ENCODE measurements around the gene KRT80. TPM values are rescaled to one million over a fixed set of nuclear protein-coding genes. Genes with fewer than 3 reads are reported as not detected.

Gene KRT80
- total RNA-seq, 2 donors from 2014 or later = 0.07 to 0.09 TPM

DNA sequence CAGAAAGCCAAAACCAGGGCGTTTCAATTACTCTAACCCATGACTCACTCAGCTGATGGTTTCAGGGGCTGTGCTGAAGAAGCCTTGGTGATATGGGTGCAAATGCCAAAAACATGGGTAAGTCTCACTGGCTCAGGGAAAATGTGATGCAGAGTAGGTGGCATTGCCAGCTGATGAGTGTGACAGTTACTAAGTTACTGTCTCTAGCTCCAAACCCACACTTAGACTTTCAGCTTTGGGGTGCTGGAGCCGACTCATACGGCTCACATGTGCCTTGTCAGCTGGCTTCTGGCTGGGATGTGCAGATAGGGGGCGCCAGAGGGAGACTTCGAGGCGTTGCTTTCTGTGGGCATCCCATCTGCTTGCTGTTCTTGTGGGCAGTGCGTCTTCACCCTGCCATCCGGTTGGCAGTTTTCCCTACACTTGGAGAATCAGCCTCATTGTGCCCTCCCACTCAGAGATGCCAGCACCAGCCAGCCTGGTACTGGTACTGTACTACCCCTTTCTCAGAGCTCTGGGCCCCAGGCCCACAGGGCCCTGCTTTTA lies 30.2 kb upstream of the KRT80 start:
- H3K27ac Mint-ChIP-seq = no peak overlapping the region
- DNase-seq = peak; percentile 99
- no peak overlapping the region for H3K4me3 ChIP-seq (ENCODE audit: low read length)
- 16 to 24% methylated on average over 7 to 8 of the region's 8 CpGs for WGBS, 2 experiments (ENCODE audit: insufficient coverage in 1 of 2, insufficient read length in 1 of 2)
- H3K9me3 Mint-ChIP-seq = no peaks in the 10 kb centered on the region
- H3K9me3 ChIP-seq (ENCODE audit: control insufficient read depth, low read length) = no peaks in the 10 kb centered on the region
- H3K4me3 Mint-ChIP-seq = no peak overlapping the region
- H3K36me3 ChIP-seq (ENCODE audit: control insufficient read depth, insufficient read depth, low read length) = no peaks in the 10 kb centered on the region
- H3K27ac ChIP-seq (ENCODE audit: low read depth, low read length) = no peak overlapping the region
- H3K27me3 ChIP-seq (ENCODE audit: control insufficient read depth, insufficient read depth, low read length, poor library complexity, severe bottlenecking) = peaks cover 33% of the 10 kb centered on the region
- H3K36me3 Mint-ChIP-seq (ENCODE audit: low read depth) = no peaks in the 10 kb centered on the region
- peak; percentile 94 for TF ChIP-seq CTCF (conservative IDR thresholded peaks at IDR 0.05)
- H3K4me1 Mint-ChIP-seq = no peaks in the 10 kb centered on the region
- H3K27me3 Mint-ChIP-seq (ENCODE audit: insufficient read depth) = peaks cover 21% of the 10 kb centered on the region
- no peak overlapping the region for H3K9ac ChIP-seq (ENCODE audit: extremely low read depth, low read length, poor library complexity, severe bottlenecking)
- no peaks in the 10 kb centered on the region for H3K4me1 ChIP-seq (ENCODE audit: control insufficient read depth, insufficient read depth, low read length)

GRCh38 chr12:52221070-52221781 lies 29.4 kb upstream of the KRT80 start:
- Histone ChIP-seq H3K27ac (ENCODE audit: low read depth, low read length) (no peak overlapping the region), H3K27me3 (ENCODE audit: control insufficient read depth, insufficient read depth, low read length, poor library complexity, severe bottlenecking) (peaks cover 29% of the 10 kb centered on the region), H3K4me1 (ENCODE audit: control insufficient read depth, insufficient read depth, low read length) (no peaks in the 10 kb centered on the region), H3K9me3 (ENCODE audit: control insufficient read depth, low read length) (no peaks in the 10 kb centered on the region), H3K9ac (ENCODE audit: extremely low read depth, low read length, poor library complexity, severe bottlenecking) (no peak overlapping the region), H3K36me3 (ENCODE audit: control insufficient read depth, insufficient read depth, low read length) (no peaks in the 10 kb centered on the region), H3K4me3 (ENCODE audit: low read length) (no peak overlapping the region)
- WGBS, 2 experiments (ENCODE audit: insufficient coverage in 1 of 2, insufficient read length in 1 of 2) = 98 to 100% methylated on average over 1 to 3 of the region's 4 CpGs
- Mint-ChIP-seq H3K4me1 (no peaks in the 10 kb centered on the region), H3K27ac (no peak overlapping the region), H3K27me3 (ENCODE audit: insufficient read depth) (peaks cover 15% of the 10 kb centered on the region), H3K9me3 (no peaks in the 10 kb centered on the region), H3K36me3 (ENCODE audit: low read depth) (no peaks in the 10 kb centered on the region), H3K4me3 (no peak overlapping the region)
- no peak for TF ChIP-seq CTCF (conservative IDR thresholded peaks at IDR 0.05)
- DNase-seq = no peak

DNA sequence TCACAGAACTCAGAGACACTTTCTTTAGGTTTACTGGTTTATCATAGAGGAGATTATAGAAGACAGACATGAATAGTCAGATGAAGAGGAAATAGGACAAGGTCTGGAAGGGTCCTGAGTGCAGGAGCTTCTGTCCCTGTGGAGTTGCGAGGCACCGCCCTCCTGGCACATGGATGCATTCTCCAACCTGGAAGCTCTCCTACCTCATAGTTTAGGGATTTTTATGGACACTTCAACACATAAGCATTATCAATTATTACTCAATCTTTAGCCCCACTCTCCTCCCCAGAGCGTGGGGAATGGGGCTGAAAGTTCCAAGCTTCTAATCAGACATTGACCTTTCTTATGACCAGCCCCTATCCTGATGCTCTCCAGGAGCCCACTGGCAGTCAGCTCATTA lies 28.7 kb upstream of the KRT80 start:
- Histone ChIP-seq H3K36me3 (ENCODE audit: control insufficient read depth, insufficient read depth, low read length) (no peaks in the 10 kb centered on the region), H3K27me3 (ENCODE audit: control insufficient read depth, insufficient read depth, low read length, poor library complexity, severe bottlenecking) (peaks cover 26% of the 10 kb centered on the region), H3K9me3 (ENCODE audit: control insufficient read depth, low read length) (no peaks in the 10 kb centered on the region), H3K4me1 (ENCODE audit: control insufficient read depth, insufficient read depth, low read length) (no peaks in the 10 kb centered on the region), H3K9ac (ENCODE audit: extremely low read depth, low read length, poor library complexity, severe bottlenecking) (no peak overlapping the region), H3K4me3 (ENCODE audit: low read length) (no peak overlapping the region), H3K27ac (ENCODE audit: low read depth, low read length) (no peak overlapping the region)
- Mint-ChIP-seq H3K27me3 (ENCODE audit: insufficient read depth) (peaks cover 12% of the 10 kb centered on the region), H3K36me3 (ENCODE audit: low read depth) (no peaks in the 10 kb centered on the region), H3K9me3 (no peaks in the 10 kb centered on the region), H3K4me1 (no peaks in the 10 kb centered on the region), H3K27ac (no peak overlapping the region), H3K4me3 (no peak overlapping the region)
- WGBS, 2 experiments (ENCODE audit: insufficient coverage in 1 of 2, insufficient read length in 1 of 2) = 93 to 100% methylated on average over 3 of the region's 3 CpGs
- peak; percentile 26 for DNase-seq
- TF ChIP-seq CTCF (conservative IDR thresholded peaks at IDR 0.05) = no peak

All from endodermal cell (in vitro differentiated cells).